Fibroblast of skin of right biceps (primary cell): ENCODE measurements around the gene GALNT10.

ENCODE experiments used
- DNase-seq: peaks from one replicate; pipeline ENCODE4 v3.0.0-alpha.2; 2013

The GALNT10 gene

DNA sequence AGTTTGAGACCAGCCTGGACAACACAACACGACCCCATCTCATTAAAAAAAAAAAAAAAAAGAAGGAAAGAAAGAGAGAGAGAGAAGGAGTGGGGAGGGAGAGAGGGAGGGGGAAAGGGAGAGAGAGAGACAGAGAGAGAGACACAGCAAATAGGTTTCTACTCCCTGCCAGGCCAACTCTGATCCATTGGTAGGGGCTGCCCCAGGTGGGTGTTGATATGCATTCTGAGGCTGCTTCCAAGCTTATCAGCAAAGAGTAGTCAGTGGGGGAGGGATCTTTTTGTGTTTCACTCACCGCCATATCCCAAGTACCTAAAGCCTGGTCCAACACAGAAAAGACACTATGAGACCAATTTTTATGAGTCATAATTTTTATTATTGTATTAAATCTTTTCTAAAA, 198.3 kb downstream of the GALNT10 start:
- DNase-seq, result no peak

DNA sequence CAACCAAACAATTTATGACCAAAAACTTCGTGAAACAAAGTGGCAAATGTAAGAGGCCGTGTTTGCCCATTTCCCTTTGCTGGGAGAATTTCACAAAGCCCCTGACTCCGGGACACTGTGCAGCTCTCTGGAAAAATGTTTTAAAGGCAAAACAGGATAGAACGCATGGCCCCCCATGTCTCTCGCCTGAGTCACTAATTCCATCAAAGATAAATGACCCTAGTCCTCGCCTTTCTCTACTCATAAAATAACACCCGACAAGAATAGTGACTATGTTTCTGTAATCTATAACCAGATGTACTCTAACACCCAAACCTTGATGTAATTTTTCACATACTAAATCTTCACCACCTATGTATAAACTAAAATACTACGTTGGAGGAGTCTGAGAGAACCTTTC, 199.6 kb downstream of the GALNT10 start:
- DNase-seq, result peak; percentile 79

DNA sequence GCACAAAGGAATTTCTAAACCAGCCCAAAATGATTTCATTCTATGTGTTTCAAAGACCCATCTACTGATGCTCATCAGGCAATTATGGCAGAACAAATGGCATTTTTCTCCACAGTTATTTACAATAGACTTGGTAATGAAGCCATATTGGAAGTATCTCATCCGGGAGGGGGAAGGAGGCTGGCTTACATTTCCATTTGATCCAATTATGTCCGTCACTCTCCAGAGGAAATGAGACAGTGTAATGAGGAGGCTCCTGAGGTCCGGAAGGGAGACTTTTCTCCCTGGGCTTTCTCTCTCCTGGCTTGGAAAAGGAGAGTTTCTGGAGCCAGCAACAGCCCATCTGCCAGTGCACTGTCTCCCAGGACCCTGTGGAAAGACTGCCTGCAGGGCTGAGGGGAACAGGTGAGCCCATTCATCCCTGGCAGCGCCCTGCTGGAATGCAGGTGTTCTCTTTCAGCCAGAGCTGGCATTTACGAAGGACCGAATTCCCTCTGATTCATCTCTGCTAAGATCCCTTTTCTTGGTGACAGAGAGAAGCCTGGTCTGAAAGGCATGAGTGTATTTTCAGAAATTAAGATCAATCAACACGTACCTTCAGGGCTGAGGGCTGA, 200.3 kb downstream of the GALNT10 start:
- no peak for DNase-seq

DNA sequence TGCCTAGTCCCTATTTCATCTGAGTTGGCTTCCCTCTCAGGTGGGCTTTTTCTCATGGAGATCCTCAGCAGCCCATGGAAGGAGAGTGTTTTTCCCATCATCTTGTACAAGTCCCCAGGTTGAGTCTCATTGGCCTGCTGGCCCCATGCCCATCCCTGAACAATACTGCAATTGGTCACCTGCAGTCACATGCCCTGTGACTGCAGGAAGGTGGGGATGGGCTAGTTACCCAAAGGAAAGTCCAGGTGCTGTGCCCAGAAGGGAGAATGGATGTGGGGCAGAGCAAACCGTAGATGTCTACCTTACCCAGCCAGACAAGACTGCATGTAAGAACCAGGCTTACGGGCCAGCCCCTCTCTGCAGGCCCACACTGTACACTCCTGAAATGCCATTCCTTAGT, 201.3 kb downstream of the GALNT10 start:
- no peak for DNase-seq

DNA sequence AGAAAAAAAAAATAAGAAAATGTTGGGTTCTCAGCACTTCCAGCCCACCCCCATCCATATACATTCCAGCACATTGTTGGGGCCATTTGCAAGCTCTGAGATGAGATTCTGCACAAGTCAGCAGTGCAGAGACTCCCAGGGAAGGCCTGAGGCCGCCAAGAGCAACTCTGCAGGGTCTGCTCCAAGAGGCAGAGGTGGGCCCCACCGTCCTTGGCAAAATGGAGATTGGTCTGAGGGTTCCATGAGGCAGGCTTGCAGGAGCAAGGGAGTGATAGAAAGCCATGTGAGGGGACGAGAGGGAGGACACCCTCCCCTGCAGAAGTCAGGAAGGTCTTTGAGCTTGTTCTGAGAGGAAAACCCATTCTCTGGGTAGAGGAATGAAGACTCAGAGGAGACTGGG, 203.3 kb downstream of the GALNT10 start:
- no peak for DNase-seq

DNA sequence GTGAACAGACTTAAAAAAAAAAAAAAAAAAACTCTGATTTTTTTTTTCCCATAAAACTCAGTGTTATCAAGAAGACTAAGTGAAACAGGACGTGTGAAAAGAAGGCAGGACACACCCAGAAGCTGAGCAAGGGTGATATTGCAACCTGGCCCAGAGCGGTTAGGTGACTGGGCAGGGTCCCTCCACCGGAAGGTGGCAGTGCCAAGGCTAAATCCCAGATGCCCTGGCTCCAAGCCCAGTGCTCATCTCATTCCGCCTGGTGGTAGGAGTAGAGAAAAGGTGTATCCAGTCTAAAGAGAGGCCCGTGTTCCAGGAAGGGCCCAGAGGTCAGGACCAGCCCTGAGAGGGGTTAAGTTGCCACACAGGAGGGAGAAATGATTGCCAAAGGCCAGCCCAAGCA, 203.8 kb downstream of the GALNT10 start:
- DNase-seq, result no peak

DNA sequence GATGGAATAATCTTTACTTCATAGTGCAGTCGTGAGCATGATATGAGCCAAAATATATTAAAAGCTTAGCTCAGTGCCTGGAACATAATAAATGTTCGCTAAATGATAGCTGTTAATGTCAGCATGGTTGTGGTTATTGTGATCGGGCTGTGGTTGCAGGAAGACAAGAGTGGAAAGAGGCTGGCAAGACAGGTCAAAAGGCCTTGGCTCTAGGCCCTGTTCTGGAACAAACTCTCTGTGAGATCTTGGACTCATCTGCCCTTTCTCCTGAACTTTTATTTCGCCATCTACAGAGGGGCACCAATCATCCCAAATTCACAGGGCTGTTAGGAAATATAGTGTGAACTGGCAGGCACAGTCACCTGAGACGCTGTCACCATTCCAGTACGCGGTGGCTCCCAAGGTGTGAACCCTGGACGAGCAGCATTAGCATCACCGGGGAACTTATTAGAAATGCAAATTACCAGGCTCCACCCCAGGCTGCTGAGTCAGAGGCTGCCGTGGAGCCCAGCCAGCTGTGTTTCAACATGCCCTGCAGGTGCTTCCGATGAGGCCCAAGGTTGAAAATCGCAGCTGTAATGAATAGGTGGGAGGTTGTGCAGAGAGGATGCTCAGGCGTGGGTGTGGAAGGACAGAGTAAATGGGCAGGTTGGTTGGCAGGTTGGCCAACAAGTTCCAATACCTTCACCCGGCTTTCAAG, 205.0 kb downstream of the GALNT10 start:
- DNase-seq, result no peak

DNA sequence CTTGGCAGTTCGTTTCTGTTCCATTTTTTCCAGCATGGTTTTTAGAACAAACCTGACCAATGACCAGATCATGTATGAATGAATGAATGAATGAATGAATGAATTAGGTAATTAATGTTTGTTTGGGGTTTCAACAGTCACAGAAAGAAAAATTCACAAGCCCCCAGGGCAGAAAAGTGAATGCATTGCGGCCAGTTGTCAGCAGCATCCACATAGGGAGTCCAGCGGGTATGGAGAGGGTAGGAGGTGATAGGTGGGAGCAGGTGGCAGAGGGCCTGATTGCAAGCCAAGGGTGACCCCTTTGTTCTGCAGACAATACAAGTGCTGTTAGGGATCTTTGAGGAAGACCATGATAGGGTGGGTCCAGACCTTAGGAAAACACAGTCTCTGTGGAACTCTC, 205.6 kb downstream of the GALNT10 start:
- no peak for DNase-seq

DNA sequence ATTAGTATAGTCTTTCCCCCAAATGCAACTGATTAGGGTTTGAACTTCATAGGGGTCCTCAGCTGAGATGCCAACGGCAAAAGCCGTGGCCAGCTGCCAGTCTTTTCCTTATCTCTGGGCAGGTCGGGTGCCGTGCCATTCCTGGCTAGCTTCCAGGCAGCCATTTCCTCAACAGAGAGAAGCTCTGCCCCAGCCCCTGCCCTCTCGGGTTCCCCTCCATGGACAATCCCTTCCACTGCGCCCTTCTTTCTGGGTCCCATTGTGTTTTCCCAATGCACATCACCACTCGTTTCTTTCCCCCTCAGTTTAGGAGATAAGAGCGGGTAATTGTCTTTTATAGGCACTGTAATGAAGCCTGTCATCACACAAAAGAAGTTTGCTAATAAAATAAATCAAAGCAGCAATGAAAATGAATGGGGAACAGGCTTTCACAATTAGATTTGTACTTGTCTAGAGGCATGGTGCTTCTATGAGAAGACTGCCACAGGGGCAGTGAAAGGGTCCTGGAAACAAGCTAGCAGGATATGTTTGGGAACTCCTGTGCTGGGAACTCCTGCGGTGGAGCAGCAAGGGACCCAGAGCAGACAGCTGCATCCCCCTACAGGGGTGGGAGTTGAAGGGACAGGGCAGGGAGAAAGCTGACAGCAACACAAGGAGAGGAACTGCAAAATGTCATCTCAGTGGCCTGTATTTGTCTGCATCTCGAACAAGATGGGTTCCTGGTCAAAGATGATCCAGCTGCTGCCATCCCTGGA, 207.3 kb downstream of the GALNT10 start:
- DNase-seq, result no peak

DNA sequence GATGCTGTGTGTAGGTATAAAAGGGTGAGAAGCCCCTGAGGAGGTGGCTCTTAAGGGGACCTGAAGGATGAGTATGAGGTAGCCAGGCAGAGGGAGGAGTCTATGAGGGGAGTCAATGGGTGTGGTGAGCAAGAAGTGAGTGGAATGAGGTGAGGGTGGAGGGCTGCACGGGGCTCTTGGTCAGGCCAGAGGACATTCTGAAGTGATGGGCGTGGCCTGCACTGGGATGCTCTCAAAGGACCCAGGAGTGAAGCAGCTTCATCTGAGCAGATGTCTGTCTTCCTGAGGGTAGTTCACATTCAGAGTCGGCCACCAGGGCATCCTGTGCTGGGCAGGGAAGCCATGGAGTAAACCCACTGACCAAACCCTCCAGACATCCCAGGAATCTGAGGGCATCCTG, 210.1 kb downstream of the GALNT10 start:
- DNase-seq, result no peak

DNA sequence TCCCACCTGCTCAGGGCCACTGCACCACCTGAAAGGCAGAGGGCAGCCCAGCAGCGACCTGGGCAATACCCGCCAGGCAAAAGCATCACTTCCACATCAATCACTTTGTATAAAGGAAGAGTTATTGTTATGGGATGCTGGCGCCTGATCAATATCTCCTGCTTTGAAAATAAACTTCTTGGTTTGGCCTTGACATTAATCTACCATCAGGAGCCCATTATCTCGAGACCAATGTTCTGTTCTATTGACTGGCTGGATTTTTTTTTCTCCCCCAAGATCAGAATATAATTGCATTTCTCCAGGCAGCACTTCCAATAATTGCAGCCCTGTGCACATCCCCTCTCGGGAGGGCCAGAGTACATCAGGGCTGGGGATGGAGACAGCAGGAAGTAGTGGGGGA, 210.8 kb downstream of the GALNT10 start:
- no peak for DNase-seq

DNA sequence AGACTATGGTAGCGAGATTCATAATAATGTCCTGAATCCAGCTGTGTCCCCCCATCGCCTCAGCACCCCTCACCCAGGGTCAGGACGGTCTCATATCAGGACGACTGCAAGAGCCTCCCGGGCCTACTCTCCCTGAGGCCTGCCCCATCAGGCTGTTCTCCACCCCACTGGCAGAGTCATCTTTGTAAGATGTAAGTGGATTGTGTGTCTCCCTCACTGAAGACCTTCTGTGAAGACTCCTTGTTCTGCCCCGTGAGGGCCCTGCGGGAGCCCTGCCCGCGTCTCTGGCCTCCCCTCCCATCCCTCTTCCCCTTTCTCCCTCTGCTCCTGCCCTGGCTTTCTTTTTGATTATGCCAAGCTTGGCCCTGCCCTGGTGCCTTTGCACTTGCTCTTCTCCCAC, 211.4 kb downstream of the GALNT10 start:
- no peak for DNase-seq

DNA sequence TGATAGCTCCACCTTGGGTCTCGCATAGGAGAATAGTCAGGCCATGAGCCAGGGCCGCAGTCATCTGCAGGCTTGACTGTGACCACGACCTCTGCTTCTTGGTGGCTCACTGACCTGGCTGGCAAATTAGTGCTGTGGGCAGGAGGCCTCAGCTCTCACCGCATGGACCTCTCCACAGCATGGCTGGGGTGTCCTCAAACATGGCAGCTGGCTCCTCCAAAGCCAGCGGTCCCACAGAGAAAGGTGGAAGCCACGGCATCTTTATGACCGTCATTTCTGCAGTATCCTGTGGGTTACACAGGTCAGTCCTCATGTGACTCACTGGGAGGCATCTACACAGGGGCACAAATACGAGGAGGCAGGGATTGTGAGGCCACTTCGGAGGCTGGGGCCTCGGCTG, 212.1 kb downstream of the GALNT10 start:
- DNase-seq, result no peak

DNA sequence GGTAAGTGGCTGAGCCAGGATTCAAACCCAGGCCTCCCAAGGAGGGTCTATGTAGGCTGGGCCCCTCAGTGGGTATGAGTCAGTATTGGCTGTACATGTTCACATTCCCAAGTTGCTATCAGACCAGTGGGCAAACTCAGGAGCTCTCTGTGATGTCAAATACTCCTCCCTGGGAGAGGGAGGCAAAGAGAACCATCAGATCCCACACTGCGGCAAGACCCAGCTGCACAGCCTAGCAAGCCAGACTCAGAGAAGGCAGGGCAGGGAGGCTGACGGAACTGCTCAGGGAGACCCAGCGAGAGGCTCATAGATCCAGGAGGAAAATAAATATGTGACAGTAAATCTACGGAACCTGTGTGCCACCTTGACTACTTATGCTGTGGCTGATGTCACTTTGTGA, 212.7 kb downstream of the GALNT10 start:
- peak; percentile 28 for DNase-seq

DNA sequence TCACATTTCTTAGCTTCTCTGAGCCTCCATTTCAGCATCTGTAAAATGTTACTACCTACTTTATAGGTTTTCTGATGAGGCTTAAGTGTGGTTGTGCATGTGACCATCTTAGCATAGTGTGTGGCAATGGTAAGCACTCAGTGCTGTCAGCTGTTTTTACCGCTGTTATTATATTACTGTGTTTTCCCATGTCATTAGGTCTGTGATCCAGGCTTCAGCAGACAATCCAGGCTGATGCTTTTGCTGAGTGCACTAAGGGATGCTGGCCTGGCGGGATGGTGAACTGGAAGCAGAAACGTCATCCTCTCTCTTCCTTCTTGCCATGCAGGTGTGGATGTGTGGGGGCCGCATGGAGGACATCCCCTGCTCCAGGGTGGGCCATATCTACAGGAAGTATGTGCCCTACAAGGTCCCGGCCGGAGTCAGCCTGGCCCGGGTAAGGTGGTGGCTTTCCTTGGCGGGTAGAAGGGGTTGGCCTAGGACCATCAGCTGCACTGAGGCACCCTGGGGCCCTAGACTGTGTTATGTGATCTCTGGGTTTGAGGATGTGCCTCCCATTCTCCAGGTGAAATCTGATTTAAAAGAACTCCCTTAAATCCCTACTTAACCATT, 213.3 kb downstream of the GALNT10 start:
- DNase-seq, result no peak

DNA sequence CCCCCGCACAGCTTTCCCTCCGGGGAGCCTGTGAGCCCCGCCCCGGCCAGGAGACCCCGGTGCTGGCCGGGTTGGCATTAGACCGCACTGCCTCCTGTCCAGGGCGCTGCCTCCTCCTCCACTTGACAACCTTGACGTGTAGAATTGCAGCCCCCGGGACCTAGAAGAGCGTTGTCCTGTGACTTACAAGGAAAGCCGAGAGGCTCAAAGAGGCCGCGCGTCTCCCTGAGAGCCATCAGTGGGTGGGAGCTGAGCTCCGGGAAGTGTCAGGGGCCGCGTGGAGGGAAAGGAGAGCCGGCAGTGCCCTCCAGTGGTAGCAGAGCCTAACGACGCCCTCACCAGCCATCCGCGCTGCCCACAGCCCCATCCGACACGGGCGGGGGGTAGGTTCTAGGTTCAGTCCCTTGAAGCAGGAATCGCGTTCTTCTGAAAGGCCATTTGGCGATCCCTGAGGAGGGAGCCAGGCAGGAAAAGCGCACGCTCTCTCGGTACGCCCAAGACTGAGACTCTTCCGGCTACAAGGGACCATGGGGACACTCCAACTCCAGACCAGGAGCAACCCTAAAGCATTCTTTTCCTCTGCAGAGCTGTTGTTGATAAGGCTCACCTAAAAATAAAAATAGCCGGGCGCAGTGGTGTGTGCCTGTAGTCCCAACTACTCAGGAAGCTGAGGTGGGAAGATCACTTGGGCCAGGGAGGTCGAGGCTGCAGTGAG, 214.7 kb downstream of the GALNT10 start:
- DNase-seq, result peak; percentile 76

DNA sequence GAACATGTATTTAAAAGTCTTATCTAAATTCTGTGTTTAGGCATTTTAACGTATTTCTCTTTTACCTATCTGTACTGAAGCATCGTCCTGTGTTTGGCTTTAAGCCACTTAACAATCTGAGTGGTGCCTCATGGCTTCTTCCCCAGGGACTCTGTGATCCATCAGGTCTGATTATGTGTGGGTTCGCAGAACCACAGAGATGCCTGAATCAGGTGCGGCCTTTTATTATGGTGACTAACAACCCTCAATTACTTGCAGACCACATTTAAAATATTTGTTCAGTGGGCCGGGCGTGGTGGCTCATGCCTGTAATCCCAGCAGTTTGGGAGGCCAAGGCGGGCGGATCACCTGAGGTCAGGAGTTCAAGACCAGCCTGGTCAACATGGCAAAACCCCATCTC, 215.7 kb downstream of the GALNT10 start:
- peak; percentile 21 for DNase-seq

DNA sequence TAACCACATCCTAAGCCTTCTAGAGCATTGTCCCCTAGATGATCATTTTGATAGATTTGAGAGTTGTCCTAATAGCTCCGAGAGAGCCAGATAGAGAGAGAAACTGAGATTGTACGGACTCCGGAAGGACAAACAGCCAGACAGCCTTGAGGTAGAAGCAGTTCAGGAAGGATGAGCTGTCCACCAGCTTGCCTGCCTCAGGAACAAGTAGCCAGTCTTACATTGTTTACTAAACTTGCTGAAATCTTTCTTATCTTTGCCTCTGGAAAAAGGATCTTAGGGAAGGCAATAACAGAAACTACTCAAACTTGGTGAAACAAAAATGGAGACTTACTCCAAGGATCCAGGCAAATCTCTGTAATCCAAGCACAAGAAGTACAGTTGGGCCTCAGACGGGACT, 216.3 kb downstream of the GALNT10 start:
- DNase-seq, result no peak

DNA sequence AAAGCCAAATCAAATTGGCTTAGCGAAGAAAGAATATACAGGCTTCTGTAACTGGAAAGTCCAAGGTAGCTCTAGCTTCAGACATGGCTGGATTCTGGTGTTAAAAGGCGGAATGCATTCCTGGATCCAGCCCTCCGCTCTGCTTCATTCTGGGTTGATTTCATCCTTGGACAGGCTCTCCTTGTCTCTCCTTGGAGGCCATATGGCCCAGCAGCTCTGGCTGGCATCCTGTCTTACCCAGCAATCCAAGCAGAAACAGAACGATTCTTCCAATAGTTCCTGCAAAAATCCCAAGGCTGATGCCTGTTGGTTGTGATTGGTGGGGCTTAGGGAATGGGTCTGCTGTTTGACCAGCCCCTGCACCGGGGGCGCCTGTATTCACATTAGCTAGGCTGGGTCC, 218.3 kb downstream of the GALNT10 start:
- no peak for DNase-seq

DNA sequence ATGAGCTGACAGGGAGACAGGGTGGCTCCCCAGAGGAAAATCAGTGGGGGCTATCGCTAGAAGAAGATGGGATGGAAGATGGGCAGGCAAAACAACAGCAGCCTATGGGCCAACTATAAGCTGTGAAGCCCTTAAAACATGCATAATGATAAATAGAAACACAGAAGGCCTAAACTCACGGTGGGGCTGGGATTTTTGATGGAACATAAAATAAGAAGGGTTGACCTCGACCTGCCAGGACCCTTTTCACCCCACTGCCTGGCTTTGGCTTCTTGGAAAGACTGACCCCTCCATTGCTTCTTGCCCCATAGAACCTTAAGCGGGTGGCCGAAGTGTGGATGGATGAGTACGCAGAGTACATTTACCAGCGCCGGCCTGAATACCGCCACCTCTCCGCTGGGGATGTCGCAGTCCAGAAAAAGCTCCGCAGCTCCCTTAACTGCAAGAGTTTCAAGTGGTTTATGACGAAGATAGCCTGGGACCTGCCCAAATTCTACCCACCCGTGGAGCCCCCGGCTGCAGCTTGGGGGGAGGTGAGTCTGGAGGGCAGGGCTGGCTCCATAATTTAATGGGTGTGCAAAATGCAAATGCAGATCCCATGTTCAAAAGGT, 218.8 kb downstream of the GALNT10 start:
- DNase-seq, result no peak

DNA sequence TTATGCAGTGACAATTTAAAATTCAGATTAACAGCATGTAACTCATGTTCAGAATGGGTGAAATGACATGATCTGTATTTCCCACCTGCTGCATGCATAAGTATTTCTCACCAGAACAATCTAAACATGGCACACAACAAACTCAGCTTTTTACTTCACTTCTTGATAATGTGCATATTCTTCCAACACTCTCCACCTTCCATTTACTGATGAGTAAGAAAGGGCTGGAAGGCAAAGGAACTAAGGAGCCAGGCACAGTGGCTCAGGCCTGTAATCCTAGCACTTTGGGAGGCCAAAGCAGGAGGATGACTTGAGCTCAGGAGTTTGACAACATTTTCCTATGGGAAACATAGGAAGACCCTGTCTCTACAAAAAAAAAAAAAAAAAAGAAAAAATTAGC, 219.5 kb downstream of the GALNT10 start:
- no peak for DNase-seq

DNA sequence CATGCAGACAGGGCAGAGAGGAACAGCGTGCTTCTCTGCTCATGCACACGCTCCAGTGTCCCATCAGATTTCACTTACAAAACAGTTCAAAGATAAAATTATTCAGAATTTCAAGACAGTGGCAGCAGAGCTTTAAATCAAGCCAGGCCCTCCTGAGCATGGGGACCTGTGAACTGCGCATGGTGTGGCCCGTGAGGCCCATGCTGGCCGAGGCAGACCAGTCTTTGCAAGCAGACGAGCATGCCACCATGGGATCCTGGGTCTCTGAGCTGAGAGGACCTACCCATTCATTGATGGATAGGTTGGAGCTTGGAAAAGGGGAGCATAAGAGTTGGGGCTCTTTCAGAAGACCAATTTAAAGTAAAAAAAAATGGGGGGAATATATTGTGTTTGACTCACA, 220.3 kb downstream of the GALNT10 start:
- no peak for DNase-seq

DNA sequence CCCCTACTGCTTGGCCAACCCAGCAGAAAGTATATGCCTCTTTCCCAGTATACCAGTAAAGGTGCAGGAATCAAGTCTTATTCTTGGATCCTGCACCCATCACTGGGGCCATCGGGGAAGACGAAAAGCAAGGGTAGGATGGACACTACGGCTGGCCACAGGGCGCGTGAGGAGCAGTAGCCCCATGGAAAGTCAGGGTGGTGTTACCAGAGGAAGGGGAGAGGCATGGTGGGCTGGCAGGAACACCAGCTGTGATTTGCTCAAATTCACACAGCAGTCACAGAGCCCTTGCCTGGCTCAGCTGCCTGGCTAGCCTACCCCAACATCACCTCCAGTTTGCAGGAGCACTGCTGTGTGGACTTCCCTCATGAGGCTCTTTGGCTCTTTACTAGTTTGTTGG, 220.8 kb downstream of the GALNT10 start:
- no peak for DNase-seq
